H9 (cell line): Measurements from ENCODE around the gene TTC39C. TPM values are rescaled to one million over a fixed set of nuclear protein-coding genes. Genes with fewer than 3 reads are reported as not detected.

Source experiments
- DNase-seq: peaks from one replicate; pipeline ENCODE4 v3.0.0-alpha.2; 2017
- H2AFZ ChIP-seq: one replicate; pipeline ENCODE4 v1.6.1; 2013; ENCODE audit warnings: mild to moderate bottlenecking, low read length, control low read depth, moderate library complexity
- H2AK5ac ChIP-seq: 2 replicates; pipeline ENCODE4 v1.6.1; 2013; ENCODE audit warnings: low read length, control low read depth, mixed read lengths; ENCODE audit not compliant: insufficient read length
- H2BK120ac ChIP-seq: one replicate; pipeline ENCODE4 v1.6.1; 2013; ENCODE audit warnings: low read depth, mild to moderate bottlenecking, low read length, control low read depth, inconsistent platforms; ENCODE audit not compliant: poor library complexity, severe bottlenecking
- H2BK12ac ChIP-seq: 2 replicates; pipeline ENCODE4 v1.6.1; 2013; ENCODE audit warnings: low read length, control low read depth, mixed read lengths, low read depth; ENCODE audit not compliant: insufficient read length
- H2BK15ac ChIP-seq: 2 replicates; pipeline ENCODE4 v1.6.1; 2013; ENCODE audit warnings: low read depth, low read length, control low read depth
- H2BK20ac ChIP-seq: one replicate; pipeline ENCODE4 v1.6.1; 2013; ENCODE audit warnings: low read depth, mild to moderate bottlenecking, low read length, control low read depth, inconsistent platforms; ENCODE audit not compliant: poor library complexity, severe bottlenecking
- H2BK5ac ChIP-seq: 2 replicates; pipeline ENCODE4 v1.6.1; 2013; ENCODE audit warnings: low read length, control low read depth, mixed read lengths; ENCODE audit not compliant: insufficient read length
- H3K14ac ChIP-seq: 2 replicates; pipeline ENCODE4 v1.6.1; 2013; ENCODE audit warnings: low read length, control low read depth; ENCODE audit not compliant: insufficient read depth
- H3K18ac ChIP-seq: 2 replicates; pipeline ENCODE4 v1.6.1; 2013; ENCODE audit warnings: low read depth, mild to moderate bottlenecking, mixed read lengths, low read length, control low read depth; ENCODE audit not compliant: insufficient read length
- H3K23ac ChIP-seq: 2 replicates; pipeline ENCODE4 v1.6.1; 2013; ENCODE audit warnings: low read length, control low read depth, mixed read lengths, low read depth; ENCODE audit not compliant: insufficient read length
- H3K23me2 ChIP-seq: 2 replicates; pipeline ENCODE4 v1.6.1; 2013; ENCODE audit warnings: low read depth, mild to moderate bottlenecking, mixed read lengths, low read length, control low read depth; ENCODE audit not compliant: insufficient read length, poor library complexity, severe bottlenecking
- H3K27ac ChIP-seq: 2 replicates; pipeline ENCODE4 v1.5.1; 2013; ENCODE audit warnings: low read length, control low read depth, mixed read lengths, low read depth; ENCODE audit not compliant: insufficient read length
- H3K27me3 ChIP-seq: 2 replicates; pipeline ENCODE4 v1.6.1; 2013; ENCODE audit warnings: low read length, control low read depth, inconsistent platforms; ENCODE audit not compliant: insufficient read depth
- H3K4ac ChIP-seq: 2 replicates; pipeline ENCODE4 v1.6.1; 2013; ENCODE audit warnings: low read depth, mild to moderate bottlenecking, control low read depth, inconsistent platforms, low read length, moderate library complexity
- H3K4me1 ChIP-seq: 2 replicates; pipeline ENCODE4 v1.6.1; 2013; ENCODE audit warnings: low read length, control low read depth, inconsistent platforms; ENCODE audit not compliant: insufficient read depth
- H3K4me2 ChIP-seq: 2 replicates; pipeline ENCODE4 v1.6.1; 2013; ENCODE audit warnings: low read length, control low read depth, mixed read lengths; ENCODE audit not compliant: insufficient read length, insufficient read depth
- H3K56ac ChIP-seq: 2 replicates; pipeline ENCODE4 v1.6.1; 2013; ENCODE audit warnings: low read depth, mild to moderate bottlenecking, mixed read lengths, low read length, control low read depth; ENCODE audit not compliant: insufficient read length
- H3K79me1 ChIP-seq: 2 replicates; pipeline ENCODE4 v1.6.1; 2013; ENCODE audit warnings: low read depth, mild to moderate bottlenecking, moderate library complexity, low read length, control low read depth, inconsistent platforms; ENCODE audit not compliant: insufficient read depth, poor library complexity, severe bottlenecking
- H3K79me2 ChIP-seq: 2 replicates; pipeline ENCODE4 v1.6.1; 2013; ENCODE audit warnings: low read length, control low read depth, inconsistent platforms; ENCODE audit not compliant: insufficient read depth
- H3K9ac ChIP-seq: 2 replicates; pipeline ENCODE4 v1.6.1; 2013; ENCODE audit warnings: low read length, control low read depth, mixed read lengths; ENCODE audit not compliant: insufficient read length; ENCODE audit errors: extremely low read depth
- H3K9me3 ChIP-seq: one replicate; pipeline ENCODE4 v1.6.1; 2013; ENCODE audit warnings: low read depth, low read length, inconsistent platforms; ENCODE audit not compliant: control insufficient read depth
- H3T11ph ChIP-seq: one replicate; pipeline ENCODE4 v1.6.1; 2013; ENCODE audit warnings: mild to moderate bottlenecking, low read length, control low read depth, inconsistent platforms
- H4K20me1 ChIP-seq: one replicate; pipeline ENCODE4 v1.6.1; 2013; ENCODE audit not compliant: control insufficient read depth, insufficient read length, insufficient read depth
- H4K5ac ChIP-seq: 2 replicates; pipeline ENCODE4 v1.6.1; 2013; ENCODE audit warnings: low read depth, mild to moderate bottlenecking, mixed read lengths, low read length, control low read depth; ENCODE audit not compliant: insufficient read length
- H4K8ac ChIP-seq: replicated peaks from 2 replicates; pipeline ENCODE4 v1.6.1; 2013; ENCODE audit warnings: low read length, control low read depth, mixed read lengths, low read depth; ENCODE audit not compliant: insufficient read length
- H4K91ac ChIP-seq: 2 replicates; pipeline ENCODE4 v1.6.1; 2013; ENCODE audit warnings: low read depth, mild to moderate bottlenecking, moderate library complexity, mixed read lengths, low read length, control low read depth; ENCODE audit not compliant: insufficient read length
- H3K27ac Mint-ChIP-seq, 3 experiments: 2 replicates in 2 of 3; 3 replicates in 1 of 3; pipeline ENCODE4 v1.8.0; 2020 to 2021; ENCODE audit warnings: mixed read lengths in 3 of 3, mild to moderate bottlenecking in 1 of 3, moderate library complexity in 1 of 3
- H3K27me3 Mint-ChIP-seq: 2 replicates; pipeline ENCODE4 v1.8.0; 2021; ENCODE audit warnings: low read depth, mild to moderate bottlenecking, moderate library complexity, mixed read lengths
- H3K36me3 Mint-ChIP-seq, 3 experiments: 2 replicates in 2 of 3; 3 replicates in 1 of 3; pipeline ENCODE4 v1.8.0; 2020 to 2021; ENCODE audit warnings: low read depth in 3 of 3, mixed read lengths in 3 of 3; ENCODE audit not compliant: insufficient read depth in 1 of 3
- H3K4me1 Mint-ChIP-seq, 2 experiments: 2 replicates each; pipeline ENCODE4 v1.8.0; 2020; ENCODE audit warnings: mixed read lengths in 2 of 2
- H3K4me3 Mint-ChIP-seq, 2 experiments: 2 replicates in 1 of 2; 3 replicates in 1 of 2; pipeline ENCODE4 v1.8.0; 2020 to 2021; ENCODE audit warnings: mild to moderate bottlenecking in 2 of 2, mixed read lengths in 2 of 2, moderate library complexity in 1 of 2
- H3K9me3 Mint-ChIP-seq, 2 experiments: 2 replicates in 1 of 2; 3 replicates in 1 of 2; pipeline ENCODE4 v1.8.0; 2020; ENCODE audit warnings: mild to moderate bottlenecking in 2 of 2, mixed read lengths in 2 of 2, moderate library complexity in 1 of 2
- CTCF ChIP-seq: fragments of 200-600 bp; sonication (generic); conservative IDR thresholded peaks from 3 replicates; pipeline ENCODE4 v1.8.0; 2021; ENCODE audit warnings: antibody characterized with exemption, mild to moderate bottlenecking
- WGBS: extraction: QIAGEN DNeasy Blood & Tissue Kit; methylation state at CpG from one replicate; pipeline ENCODE4 v1.1.7; 2013; ENCODE audit warnings: missing lambda C conversion rate, low lambda C conversion rate, mixed read lengths; ENCODE audit not compliant: insufficient read length; ENCODE audit errors: extremely low coverage; 5-methylcytosine and 5-hydroxymethylcytosine counted together
- total RNA-seq: library from RNA; stranded (reverse); gene quantifications from 2 replicates; pipeline ENCODE4 v1.2.1, GENCODE V29; 2021

TTC39C gene
- total RNA-seq, 1 experiment from 2014 or later, result 18.0 TPM

GRCh38 chr18:23990474-23991410 lies 23.8 kb upstream of the TTC39C start:
- H3K56ac ChIP-seq, result no peak overlapping the region
- H3K4me1 ChIP-seq, result no peaks in the 10 kb centered on the region; the same call in 1 of the 2 replicates
- H3K4me2 ChIP-seq, result no peak overlapping the region
- H3T11ph ChIP-seq, result no peak overlapping the region
- Mint-ChIP-seq H3K4me1 (peaks cover 4 to 6% of the 10 kb centered on the region in 2 experiments; a peak in 2 of 4 replicates), H3K9me3 (no peaks in the 10 kb centered on the region), H3K27me3 (no peaks in the 10 kb centered on the region), H3K4me3 (no peak overlapping the region), H3K36me3 (no peaks in the 10 kb centered on the region), H3K27ac (no peak overlapping the region)
- no peak overlapping the region for H3K27ac ChIP-seq
- no peak overlapping the region for H3K4ac ChIP-seq
- no peaks in the 10 kb centered on the region for H3K9me3 ChIP-seq
- whole genome bisulfite sequencing, result no CpG with 5 or more reads among the region's 6 CpGs
- H2BK120ac ChIP-seq, result no peak overlapping the region
- H4K91ac ChIP-seq, result no peak overlapping the region
- H4K5ac ChIP-seq, result no peak overlapping the region
- H3K23me2 ChIP-seq, result no peaks in the 10 kb centered on the region
- no peaks in the 10 kb centered on the region for H3K79me1 ChIP-seq
- H3K79me2 ChIP-seq, result no peaks in the 10 kb centered on the region
- H3K18ac ChIP-seq, result no peak overlapping the region
- no peak overlapping the region for H3K9ac ChIP-seq
- H2BK20ac ChIP-seq, result no peak overlapping the region
- no peak for TF ChIP-seq CTCF
- no peak overlapping the region for H3K14ac ChIP-seq
- H4K20me1 ChIP-seq, result no peaks in the 10 kb centered on the region
- H3K23ac ChIP-seq, result no peak overlapping the region
- H3K27me3 ChIP-seq, result no peaks in the 10 kb centered on the region
- no peak for DNase-seq
- H2BK15ac ChIP-seq, result no peak overlapping the region
- H2BK5ac ChIP-seq, result no peak overlapping the region
- no peak overlapping the region for H2BK12ac ChIP-seq
- no peak overlapping the region for H2AFZ ChIP-seq
- no peak overlapping the region for H4K8ac ChIP-seq
- no peak overlapping the region for H2AK5ac ChIP-seq
